OCI-LY3 (cell line): ENCODE measurements around the gene SLC5A8.

Source experiments
- H2AFZ ChIP-seq: fragments of 200-600, 300-600 bp; shearing (Covaris generic); 2 replicates; pipeline ENCODE4 v1.6.0; 2014; ENCODE audit warnings: antibody characterized with exemption, low read depth, low read length
- H3K27ac ChIP-seq: fragments of 200-600, 300-600 bp; sonication (generic); 2 replicates; pipeline ENCODE4 v1.5.1; 2014; ENCODE audit warnings: mild to moderate bottlenecking, low read length, moderate library complexity, mixed read lengths
- H3K27me3 ChIP-seq: fragments of 200-600, 300-600 bp; sonication (generic); 2 replicates; pipeline ENCODE4 v1.6.1; 2014; ENCODE audit warnings: low read depth, low read length, mixed read lengths
- H3K36me3 ChIP-seq: fragments of 200-600, 300-600 bp; sonication (generic); replicated peaks from 2 replicates; pipeline ENCODE3; 2014; ENCODE audit warnings: low read depth, low read length, mixed read lengths
- H3K4me1 ChIP-seq: fragments of 300-600, 200-600 bp; sonication (generic); 2 replicates; pipeline ENCODE4 v1.6.1; 2014; ENCODE audit warnings: low read length, mixed read lengths
- H3K4me2 ChIP-seq: fragments of 200-600, 300-600 bp; sonication (generic); 2 replicates; pipeline ENCODE4 v1.6.1; 2014; ENCODE audit warnings: low read length, mixed read lengths
- H3K4me3 ChIP-seq: fragments of 300-600, 200-600 bp; sonication (generic); 2 replicates; pipeline ENCODE4 v1.5.1; 2014; ENCODE audit warnings: antibody characterized with exemption, mild to moderate bottlenecking, low read length, moderate library complexity
- H3K79me2 ChIP-seq: fragments of 300-600, 200-600 bp; shearing (Covaris generic); 2 replicates; pipeline ENCODE4 v1.6.1; 2014; ENCODE audit warnings: mild to moderate bottlenecking, low read length, mixed read lengths
- H3K9ac ChIP-seq: fragments of 300-600, 200-600 bp; shearing (Covaris generic); 2 replicates; pipeline ENCODE4 v1.6.0; 2014; ENCODE audit warnings: mild to moderate bottlenecking, low read length, moderate library complexity
- H3K9me3 ChIP-seq: fragments of 200-600, 300-600 bp; shearing (Covaris generic); 2 replicates; pipeline ENCODE4 v1.6.1; 2014; ENCODE audit warnings: low read length, mixed read lengths; ENCODE audit not compliant: insufficient read depth
- H4K20me1 ChIP-seq: fragments of 200-600, 300-600 bp; sonication (generic); 2 replicates; pipeline ENCODE4 v1.6.1; 2016; ENCODE audit warnings: low read length, mixed read lengths; ENCODE audit not compliant: insufficient read depth
- CTCF ChIP-seq: fragments of 200-600, 300-600 bp; sonication (generic); IDR thresholded peaks from 2 replicates; pipeline ENCODE4 v1.5.1; 2014; ENCODE audit warnings: antibody characterized with exemption, low read length, low read depth
- EZH2phosphoT487 ChIP-seq: fragments of 200-600 bp; shearing (Covaris generic); IDR thresholded peaks from 2 replicates; pipeline ENCODE4 v1.6.1; 2018; ENCODE audit warnings: antibody characterized with exemption, mixed run types, low read depth

The SLC5A8 gene

GRCh38 chr12:101243616-101244015 is 33.6 kb upstream of the SLC5A8 start:
- TF ChIP-seq CTCF (no peak), EZH2phosphoT487 (no peak)
- H3K79me2 ChIP-seq, result no peaks in the 10 kb centered on the region
- H3K4me1 ChIP-seq, result no peaks in the 10 kb centered on the region
- no peak overlapping the region for H3K9ac ChIP-seq
- no peaks in the 10 kb centered on the region for H3K36me3 ChIP-seq
- no peak overlapping the region for H2AFZ ChIP-seq
- H4K20me1 ChIP-seq, result no peaks in the 10 kb centered on the region
- H3K4me3 ChIP-seq, result no peak overlapping the region
- no peak overlapping the region for H3K4me2 ChIP-seq
- no peak overlapping the region for H3K27ac ChIP-seq
- no peaks in the 10 kb centered on the region for H3K9me3 ChIP-seq
- H3K27me3 ChIP-seq, result no peaks in the 10 kb centered on the region

GRCh38 chr12:101243074-101243473 is 33.0 kb upstream of the SLC5A8 start:
- Histone ChIP-seq H3K9ac (no peak overlapping the region), H3K9me3 (no peaks in the 10 kb centered on the region), H3K36me3 (no peaks in the 10 kb centered on the region), H3K4me2 (no peak overlapping the region), H4K20me1 (no peaks in the 10 kb centered on the region), H2AFZ (no peak overlapping the region), H3K27me3 (no peaks in the 10 kb centered on the region), H3K4me3 (no peak overlapping the region), H3K79me2 (no peaks in the 10 kb centered on the region), H3K27ac (no peak overlapping the region), H3K4me1 (no peaks in the 10 kb centered on the region)
- TF ChIP-seq EZH2phosphoT487, result no peak
- no peak for TF ChIP-seq CTCF

GRCh38 chr12:101238800-101239329 is 28.8 kb upstream of the SLC5A8 start:
- no peak overlapping the region for H3K4me2 ChIP-seq
- no peak for TF ChIP-seq CTCF
- TF ChIP-seq EZH2phosphoT487, result no peak
- H3K4me1 ChIP-seq, result no peaks in the 10 kb centered on the region
- no peak overlapping the region for H3K27ac ChIP-seq
- H4K20me1 ChIP-seq, result no peaks in the 10 kb centered on the region
- H2AFZ ChIP-seq, result no peak overlapping the region
- H3K4me3 ChIP-seq, result no peak overlapping the region
- H3K36me3 ChIP-seq, result no peaks in the 10 kb centered on the region
- H3K79me2 ChIP-seq, result no peaks in the 10 kb centered on the region
- H3K27me3 ChIP-seq, result no peaks in the 10 kb centered on the region
- H3K9me3 ChIP-seq, result no peaks in the 10 kb centered on the region
- no peak overlapping the region for H3K9ac ChIP-seq

- Histone ChIP-seq H3K27ac (no peak overlapping the region), H4K20me1 (no peaks in the 10 kb centered on the region), H3K27me3 (no peaks in the 10 kb centered on the region), H3K4me2 (no peak overlapping the region), H3K9me3 (no peaks in the 10 kb centered on the region), H3K4me1 (no peaks in the 10 kb centered on the region), H3K9ac (no peak overlapping the region), H3K79me2 (no peaks in the 10 kb centered on the region), H3K4me3 (no peak overlapping the region), H3K36me3 (no peaks in the 10 kb centered on the region), H2AFZ (no peak overlapping the region)
- TF ChIP-seq CTCF (no peak), EZH2phosphoT487 (no peak)
These were observed 28.3 kb upstream of the SLC5A8 start for GRCh38 chr12:101238306-101238705.
